ENCODE results near the gene ACAP2. TPM values are rescaled to one million over a fixed set of nuclear protein-coding genes. Genes with fewer than 3 reads are reported as not detected.

ACAP2 gene
- total RNA-seq, 1 donor = 143 TPM

DNA sequence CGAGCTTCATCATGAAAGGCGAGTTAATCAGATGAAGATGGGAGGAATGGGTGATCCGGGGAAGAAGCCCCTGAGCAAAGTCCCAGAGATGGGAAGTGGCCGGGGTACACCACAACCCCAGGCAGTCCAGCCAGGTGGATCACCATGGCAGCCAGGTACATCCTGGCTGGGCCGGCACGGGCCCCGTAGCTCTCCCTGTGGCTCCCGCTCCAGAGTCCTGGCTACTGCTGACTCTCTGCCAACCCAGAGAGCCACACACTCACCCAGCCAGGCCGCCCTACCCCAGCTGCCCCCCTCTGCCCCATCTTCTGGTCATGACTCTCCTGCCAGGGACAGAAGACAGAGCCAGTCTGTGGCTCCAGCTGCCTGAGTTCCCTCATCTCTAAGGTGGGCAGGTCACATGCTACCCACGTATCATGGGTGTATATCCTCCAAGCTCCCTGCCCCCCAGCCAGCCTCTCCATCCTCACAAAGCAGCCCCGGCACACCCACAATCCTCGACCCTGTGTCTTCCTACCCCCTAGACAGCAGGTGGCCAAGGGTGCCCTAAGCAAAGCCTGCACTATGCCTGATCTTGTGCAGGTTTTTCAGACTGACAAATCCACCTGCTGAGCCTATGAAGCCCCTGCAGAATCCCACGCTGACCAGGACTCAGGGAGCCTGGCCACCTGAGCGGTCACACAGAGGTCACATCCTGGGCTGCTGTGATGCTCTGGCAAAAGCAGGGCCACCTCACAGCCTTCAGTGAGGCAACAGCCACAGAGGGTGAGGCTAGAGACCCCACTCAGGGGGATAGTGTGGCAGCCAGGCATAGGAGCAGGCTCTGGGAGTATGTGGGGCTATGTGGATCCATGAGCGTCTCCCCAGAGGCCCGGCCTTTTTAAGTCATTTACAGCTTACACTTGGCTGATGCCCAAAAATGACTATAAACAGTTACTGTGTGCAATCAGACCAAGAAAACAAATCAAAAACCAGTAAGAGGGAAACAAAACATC, 185.1 kb downstream of the ACAP2 start:
- no peaks in the 10 kb centered on the region for H3K27me3 ChIP-seq (ENCODE audit: insufficient read depth, low read length)
- H3K9me3 ChIP-seq (ENCODE audit: low read depth, low read length) = no peaks in the 10 kb centered on the region
- H3K4me3 ChIP-seq (ENCODE audit: low read length) = no peak overlapping the region
- H3K4me1 ChIP-seq (ENCODE audit: insufficient read depth, low read length) = peaks cover 29% of the 10 kb centered on the region

DNA sequence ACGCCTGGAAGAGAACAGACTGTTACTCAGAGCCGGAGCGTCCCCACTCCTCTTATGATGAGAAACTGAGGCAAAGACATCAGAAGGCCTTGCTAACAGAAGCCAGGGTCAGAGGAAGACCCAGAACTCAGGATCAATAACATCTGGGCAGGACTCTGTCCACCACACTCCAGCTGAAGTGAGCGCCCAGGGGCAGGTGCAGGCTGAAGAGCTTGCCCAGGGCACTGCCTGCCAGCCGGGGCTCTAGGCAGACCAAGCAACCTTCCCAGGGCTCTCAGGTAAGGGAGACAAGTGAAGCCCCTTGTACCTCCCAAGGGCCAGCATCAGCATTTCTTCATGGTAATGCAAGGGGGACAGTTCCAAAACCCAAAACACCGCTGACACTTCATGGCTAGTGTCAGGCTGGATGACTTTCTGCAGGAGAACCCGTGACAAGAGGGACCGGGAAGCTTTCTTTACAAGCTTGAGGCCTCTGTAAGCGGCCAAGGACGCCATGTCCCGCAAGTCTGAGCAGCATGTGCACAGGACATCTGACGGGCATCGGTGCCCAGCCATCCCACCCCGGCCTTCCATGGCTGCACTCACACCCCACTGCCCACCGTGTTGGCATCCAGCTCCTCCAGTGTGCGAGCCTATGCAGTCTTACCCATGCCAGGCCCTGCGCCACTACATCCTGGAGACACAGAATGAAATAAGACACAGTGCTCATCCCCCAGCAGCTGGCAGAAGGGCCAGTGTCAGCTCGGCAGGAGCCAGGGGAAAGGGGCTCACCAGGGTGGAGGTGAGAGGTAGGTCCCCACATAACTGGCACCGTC, 186.0 kb downstream of the ACAP2 start:
- H3K4me3 ChIP-seq (ENCODE audit: low read length) = no peak overlapping the region
- H3K27me3 ChIP-seq (ENCODE audit: insufficient read depth, low read length) = no peaks in the 10 kb centered on the region
- H3K4me1 ChIP-seq (ENCODE audit: insufficient read depth, low read length) = peaks cover 28% of the 10 kb centered on the region
- no peaks in the 10 kb centered on the region for H3K9me3 ChIP-seq (ENCODE audit: low read depth, low read length)

DNA sequence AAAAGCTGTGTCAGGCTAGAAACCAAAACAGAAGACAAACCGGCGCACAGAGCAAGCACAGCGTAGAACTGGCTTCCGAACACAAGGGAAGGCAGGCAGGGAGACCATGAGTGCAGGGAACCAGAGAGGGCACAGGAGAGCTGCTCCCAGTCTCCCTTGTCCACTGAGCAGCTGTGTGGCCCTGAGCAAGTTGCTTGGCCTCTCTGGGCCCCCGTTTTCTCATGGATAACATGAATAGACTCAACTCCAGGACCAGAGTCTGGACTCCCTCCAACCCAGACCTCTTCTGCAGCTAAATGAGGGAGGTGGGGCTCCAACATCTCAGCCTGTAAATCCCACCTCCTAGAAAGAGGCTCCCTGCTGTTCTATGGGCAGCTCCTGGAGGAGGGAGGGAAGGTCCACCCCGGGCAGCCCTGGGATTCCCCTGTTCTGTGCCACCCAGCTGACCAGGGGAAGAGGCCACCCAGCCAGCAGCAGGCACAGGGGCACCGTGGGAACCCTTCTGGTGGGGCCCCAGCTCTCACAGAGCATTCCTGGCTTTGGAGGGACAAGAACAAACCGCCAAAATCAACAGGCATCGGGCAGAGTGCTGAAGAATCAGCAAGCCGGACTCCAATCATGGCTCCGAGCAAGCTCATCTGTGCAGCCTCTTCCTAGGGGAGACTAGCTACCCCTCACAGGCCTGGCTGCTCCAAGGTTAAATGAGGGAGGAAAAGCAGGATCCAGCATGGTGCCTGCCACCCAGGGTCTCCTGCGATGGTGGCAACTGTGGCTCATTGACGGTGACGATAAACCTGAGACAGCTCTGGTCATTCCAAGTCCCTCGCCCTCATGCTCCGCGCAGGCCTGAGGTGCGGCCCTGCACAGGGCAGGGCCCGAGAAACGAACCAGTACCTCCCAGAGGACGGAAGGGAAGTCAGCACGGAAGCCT, 187.0 kb downstream of the ACAP2 start:
- Histone ChIP-seq H3K4me1 (ENCODE audit: insufficient read depth, low read length) (peaks cover 22% of the 10 kb centered on the region), H3K27me3 (ENCODE audit: insufficient read depth, low read length) (no peaks in the 10 kb centered on the region), H3K9me3 (ENCODE audit: low read depth, low read length) (no peaks in the 10 kb centered on the region), H3K4me3 (ENCODE audit: low read length) (no peak overlapping the region)

DNA sequence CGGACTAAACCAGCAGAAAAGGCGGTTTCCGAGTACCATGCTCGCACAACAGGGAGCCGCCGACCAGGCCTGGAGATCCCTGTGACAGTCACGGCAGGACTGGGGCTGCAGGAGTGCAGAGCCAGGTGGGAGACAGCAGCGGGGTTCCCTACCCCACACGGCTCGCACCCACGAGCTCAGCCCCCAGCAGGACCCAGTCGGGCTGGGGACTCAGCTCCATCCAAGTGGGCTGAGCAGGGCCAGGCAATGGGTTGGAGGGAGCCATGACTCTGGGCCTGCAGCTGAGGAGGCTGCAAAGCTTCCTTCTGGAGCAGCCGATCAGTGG, 187.7 kb downstream of the ACAP2 start:
- no peaks in the 10 kb centered on the region for H3K9me3 ChIP-seq (ENCODE audit: low read depth, low read length)
- H3K4me1 ChIP-seq (ENCODE audit: insufficient read depth, low read length) = peaks cover 15% of the 10 kb centered on the region
- no peaks in the 10 kb centered on the region for H3K27me3 ChIP-seq (ENCODE audit: insufficient read depth, low read length)
- H3K4me3 ChIP-seq (ENCODE audit: low read length) = no peak overlapping the region

DNA sequence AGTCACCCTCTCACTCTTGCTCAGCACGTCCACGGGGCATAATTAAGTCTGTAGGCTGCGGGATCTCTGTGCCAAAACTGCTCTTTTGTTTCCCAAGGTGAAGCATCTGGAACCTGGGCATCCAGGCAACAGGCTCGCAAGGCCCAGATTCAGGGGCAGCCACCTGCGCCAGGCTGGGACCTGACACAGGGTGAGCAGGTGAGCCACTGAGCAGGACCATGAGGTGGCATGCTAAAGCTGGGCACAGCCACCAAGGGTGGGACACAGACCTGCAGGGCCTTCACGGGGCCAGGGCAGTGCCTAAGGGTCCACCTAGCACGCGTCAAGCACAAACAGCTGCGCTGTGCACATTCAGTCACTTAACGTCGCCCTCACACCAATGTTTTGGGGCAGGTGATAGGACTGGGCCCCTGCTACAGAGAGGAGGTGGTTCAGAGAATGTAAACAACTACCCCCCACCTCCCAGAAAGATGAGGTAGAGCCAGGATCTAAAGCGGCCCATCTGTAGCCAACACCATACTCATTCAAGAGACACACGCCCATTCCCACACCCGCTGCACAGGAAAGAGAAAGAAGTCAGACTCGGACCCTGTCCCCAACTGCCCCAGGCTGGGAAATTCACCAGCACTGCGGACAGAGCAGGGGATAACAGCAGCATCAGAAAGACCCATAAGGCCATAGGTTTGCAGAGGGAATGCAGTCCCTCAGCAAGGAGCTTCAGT, 188.2 kb downstream of the ACAP2 start:
- H3K4me1 ChIP-seq (ENCODE audit: insufficient read depth, low read length) = peaks cover 12% of the 10 kb centered on the region
- H3K9me3 ChIP-seq (ENCODE audit: low read depth, low read length) = no peaks in the 10 kb centered on the region
- no peak overlapping the region for H3K4me3 ChIP-seq (ENCODE audit: low read length)
- no peaks in the 10 kb centered on the region for H3K27me3 ChIP-seq (ENCODE audit: insufficient read depth, low read length)

DNA sequence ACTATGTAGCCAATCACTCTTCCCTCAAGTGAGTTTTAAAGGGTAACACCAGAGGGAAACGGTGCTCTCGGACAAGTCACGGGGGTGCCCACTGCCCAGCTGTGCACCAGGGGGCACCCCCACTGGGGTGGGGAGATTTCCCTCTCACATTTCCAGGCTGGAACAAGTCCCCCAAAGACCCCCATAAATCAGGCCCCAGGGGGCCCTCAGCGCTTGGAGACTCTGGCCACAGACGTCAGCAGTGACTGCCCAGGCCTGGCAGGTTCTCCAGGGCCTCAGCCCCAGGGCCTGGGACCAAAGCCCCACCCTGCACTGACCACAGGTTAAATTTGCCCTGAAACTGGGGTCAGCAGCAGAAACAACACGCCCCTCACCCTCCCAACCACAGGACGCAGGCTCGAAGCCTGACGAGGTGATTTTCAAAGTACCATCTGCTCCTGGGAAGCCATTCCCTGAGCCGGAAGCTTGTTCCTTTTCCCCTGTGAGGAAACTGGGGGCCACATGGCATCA, 188.8 kb downstream of the ACAP2 start:
- H3K4me3 ChIP-seq (ENCODE audit: low read length) = no peak overlapping the region
- no peaks in the 10 kb centered on the region for H3K27me3 ChIP-seq (ENCODE audit: insufficient read depth, low read length)
- peaks cover 6% of the 10 kb centered on the region for H3K4me1 ChIP-seq (ENCODE audit: insufficient read depth, low read length)
- H3K9me3 ChIP-seq (ENCODE audit: low read depth, low read length) = no peaks in the 10 kb centered on the region

DNA sequence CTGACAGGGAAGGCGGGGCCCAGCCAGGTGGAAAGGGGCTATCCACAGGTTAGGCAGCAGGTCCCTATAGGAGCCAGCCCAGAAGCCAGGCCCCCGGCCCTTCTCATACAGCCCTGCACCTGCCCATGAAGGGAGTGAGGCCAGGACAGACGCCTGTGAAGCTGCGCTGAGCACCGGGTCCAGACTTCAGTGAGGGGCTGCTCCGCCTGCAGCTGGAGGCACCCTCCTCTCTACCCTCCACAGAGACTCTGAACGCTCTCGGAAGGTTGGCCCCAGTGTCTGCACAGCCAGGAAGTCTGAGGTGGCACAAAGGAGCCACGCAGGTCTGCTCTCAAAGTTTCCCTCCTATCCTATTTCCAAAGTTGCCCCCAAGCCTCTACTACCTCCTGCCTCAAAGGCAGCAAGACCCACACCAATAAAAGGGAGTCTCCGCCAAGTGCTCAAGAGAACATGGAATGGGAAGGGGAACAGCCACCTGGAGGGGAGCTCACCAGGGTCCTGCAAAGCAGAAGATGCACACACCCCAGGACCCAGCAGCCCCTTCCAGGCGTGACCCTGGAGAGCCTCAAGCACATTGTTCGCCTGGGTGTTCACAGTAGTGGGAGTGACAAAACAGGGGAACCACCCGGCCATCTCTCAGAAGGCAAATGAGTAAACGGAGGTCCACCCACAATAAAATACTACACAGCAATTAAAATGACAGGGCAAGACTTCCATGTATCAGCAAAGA, 191.3 kb downstream of the ACAP2 start:
- H3K4me3 ChIP-seq (ENCODE audit: low read length) = no peak overlapping the region
- no peaks in the 10 kb centered on the region for H3K27me3 ChIP-seq (ENCODE audit: insufficient read depth, low read length)
- H3K9me3 ChIP-seq (ENCODE audit: low read depth, low read length) = no peaks in the 10 kb centered on the region
- no peaks in the 10 kb centered on the region for H3K4me1 ChIP-seq (ENCODE audit: insufficient read depth, low read length)

DNA sequence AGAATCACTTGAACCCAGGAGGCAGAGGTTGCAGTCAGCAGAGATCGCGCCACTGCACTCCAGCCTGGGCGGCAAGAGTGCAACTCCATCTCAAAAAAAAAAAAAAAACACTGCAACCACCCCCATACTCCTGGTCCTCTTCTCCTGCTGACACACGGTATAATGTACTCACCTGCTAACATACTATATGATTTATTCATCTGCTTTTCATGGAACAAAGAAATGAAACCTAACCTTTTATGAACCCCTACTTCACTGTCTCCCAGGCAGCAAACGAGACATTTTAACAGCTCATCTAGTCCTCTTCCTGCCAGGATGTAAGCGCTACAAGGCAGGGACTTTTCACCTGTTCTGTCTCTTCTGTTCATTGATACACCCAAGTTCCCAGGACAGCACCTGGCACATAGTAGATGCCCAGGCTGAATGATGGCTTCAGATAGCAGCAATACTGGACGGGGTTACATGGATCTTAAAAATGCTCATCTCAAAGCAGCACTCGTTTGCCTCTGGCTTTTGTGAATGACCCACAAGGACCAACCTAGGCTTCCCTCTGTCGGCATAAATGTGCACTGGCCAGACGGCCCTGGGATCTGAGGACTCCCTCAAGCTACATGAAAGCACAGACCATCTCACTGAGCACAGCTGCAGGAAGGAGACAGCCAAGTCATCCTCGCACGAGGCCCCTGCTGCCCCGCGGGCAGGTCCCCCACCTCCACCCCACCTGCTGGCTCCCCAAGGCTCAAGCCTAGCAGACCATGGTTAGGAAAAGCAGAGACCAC, 192.2 kb downstream of the ACAP2 start:
- Histone ChIP-seq H3K4me1 (ENCODE audit: insufficient read depth, low read length) (no peaks in the 10 kb centered on the region), H3K9me3 (ENCODE audit: low read depth, low read length) (no peaks in the 10 kb centered on the region), H3K4me3 (ENCODE audit: low read length) (no peak overlapping the region), H3K27me3 (ENCODE audit: insufficient read depth, low read length) (no peaks in the 10 kb centered on the region)

DNA sequence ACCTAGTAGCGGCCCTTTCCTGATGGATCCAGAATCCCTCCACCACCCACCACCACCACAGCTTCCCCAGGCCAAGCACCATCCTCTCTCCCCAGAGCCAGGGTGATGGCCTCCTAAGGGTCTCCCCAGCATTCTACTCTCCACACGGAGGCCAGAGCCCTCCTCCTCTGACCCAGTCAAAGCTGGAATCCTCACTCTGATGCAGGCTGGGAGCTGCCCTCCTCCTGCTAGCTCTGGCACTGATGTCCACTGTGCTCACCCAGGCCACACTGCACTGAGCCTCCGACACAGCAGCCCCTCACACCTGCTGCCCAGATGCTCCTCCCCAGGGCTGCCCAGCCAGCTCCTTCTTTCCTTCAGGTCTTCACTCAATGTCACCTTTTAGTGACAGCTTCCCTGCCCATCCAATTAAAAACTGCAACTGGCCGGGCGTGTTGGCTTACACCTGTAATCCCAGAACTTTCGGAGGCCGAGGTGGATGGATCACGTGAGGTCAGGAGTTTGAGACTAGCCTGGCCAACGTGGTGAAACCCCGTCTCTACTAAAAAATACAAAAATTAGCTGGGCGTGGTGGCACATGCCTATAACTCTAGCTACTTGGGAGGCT, 192.9 kb downstream of the ACAP2 start:
- no peaks in the 10 kb centered on the region for H3K9me3 ChIP-seq (ENCODE audit: low read depth, low read length)
- H3K27me3 ChIP-seq (ENCODE audit: insufficient read depth, low read length) = no peaks in the 10 kb centered on the region
- no peak overlapping the region for H3K4me3 ChIP-seq (ENCODE audit: low read length)
- H3K4me1 ChIP-seq (ENCODE audit: insufficient read depth, low read length) = no peaks in the 10 kb centered on the region

DNA sequence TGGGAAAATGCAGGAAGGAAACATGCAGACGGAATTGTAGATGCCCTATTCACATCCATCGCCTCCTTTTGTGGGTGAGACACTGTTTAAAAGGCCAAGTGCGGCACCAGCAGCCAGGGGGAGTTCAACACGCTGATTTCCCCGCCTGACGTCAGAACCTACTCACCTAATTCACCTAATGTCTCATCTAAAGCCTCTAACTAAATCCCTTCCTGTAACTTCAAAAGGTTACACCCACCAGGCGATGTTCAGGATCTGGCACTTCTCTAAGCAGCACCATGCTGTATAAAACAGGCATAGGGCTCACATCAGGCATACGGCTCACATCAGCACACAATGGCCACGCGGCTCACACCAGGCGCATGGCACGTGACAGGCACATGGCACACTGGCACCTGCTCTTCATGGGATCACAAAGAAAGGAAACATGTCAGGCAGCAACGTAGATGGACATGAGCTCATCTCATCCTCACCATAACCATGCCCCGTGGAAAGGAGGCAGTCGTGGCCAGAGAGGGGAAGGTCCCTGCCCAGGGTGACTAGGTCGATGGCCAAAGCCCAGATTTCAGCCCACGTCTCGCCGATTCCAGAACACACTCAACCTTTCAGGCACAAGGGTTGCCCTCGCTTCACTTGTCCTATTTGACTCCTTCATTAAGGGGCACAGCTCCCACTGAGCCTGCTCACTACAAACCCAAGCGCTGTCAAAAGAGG, 193.6 kb downstream of the ACAP2 start:
- no peaks in the 10 kb centered on the region for H3K4me1 ChIP-seq (ENCODE audit: insufficient read depth, low read length)
- no peaks in the 10 kb centered on the region for H3K9me3 ChIP-seq (ENCODE audit: low read depth, low read length)
- no peaks in the 10 kb centered on the region for H3K27me3 ChIP-seq (ENCODE audit: insufficient read depth, low read length)
- no peak overlapping the region for H3K4me3 ChIP-seq (ENCODE audit: low read length)

DNA sequence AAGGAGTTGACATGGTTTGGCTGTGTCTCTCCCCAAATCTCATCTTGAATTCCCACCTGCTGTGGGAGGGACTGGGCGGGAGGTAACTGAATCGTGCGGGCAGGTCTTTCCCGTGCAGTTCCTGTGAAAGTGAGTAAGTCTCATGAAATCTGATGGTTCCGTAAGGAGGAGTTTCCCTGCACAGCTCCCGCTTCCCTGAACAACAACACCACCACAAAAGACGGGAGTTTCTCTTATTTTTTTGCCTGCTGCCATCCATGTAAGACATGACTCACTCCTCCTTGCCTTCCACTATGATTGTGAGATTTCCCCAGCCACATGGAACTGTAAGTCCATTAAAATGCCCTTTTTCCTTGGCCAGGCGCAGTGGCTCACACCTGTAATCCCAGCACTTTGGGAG, 194.5 kb downstream of the ACAP2 start:
- Histone ChIP-seq H3K27me3 (ENCODE audit: insufficient read depth, low read length) (no peaks in the 10 kb centered on the region), H3K4me1 (ENCODE audit: insufficient read depth, low read length) (no peaks in the 10 kb centered on the region), H3K4me3 (ENCODE audit: low read length) (no peak overlapping the region), H3K9me3 (ENCODE audit: low read depth, low read length) (no peaks in the 10 kb centered on the region)

DNA sequence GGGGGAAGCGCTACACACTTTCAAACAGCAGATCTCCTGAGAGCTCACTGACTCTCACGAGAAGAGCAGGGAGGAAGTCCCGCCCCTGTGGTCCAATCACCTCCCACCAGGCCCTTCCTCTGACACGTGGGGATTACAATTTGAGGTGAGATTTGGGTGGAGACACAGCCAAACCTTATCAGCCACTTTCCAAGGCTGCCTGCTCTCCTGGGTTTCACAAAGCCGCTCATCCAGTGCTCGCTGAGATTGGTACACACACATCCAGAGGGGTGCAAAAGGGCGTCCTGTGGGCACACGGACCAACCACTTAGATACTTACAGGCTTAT, 195.0 kb downstream of the ACAP2 start:
- H3K4me1 ChIP-seq (ENCODE audit: insufficient read depth, low read length) = no peaks in the 10 kb centered on the region
- H3K4me3 ChIP-seq (ENCODE audit: low read length) = no peak overlapping the region
- H3K9me3 ChIP-seq (ENCODE audit: low read depth, low read length) = no peaks in the 10 kb centered on the region
- H3K27me3 ChIP-seq (ENCODE audit: insufficient read depth, low read length) = no peaks in the 10 kb centered on the region

Data from mononuclear cell (primary cell).